Measurements from ENCODE around the gene VTI1A. TPM values are rescaled to one million over a fixed set of nuclear protein-coding genes. Genes with fewer than 3 reads are reported as not detected.

The VTI1A gene
- total RNA-seq, 2 experiments from 2014 or later, result 39.0 to 54.6 TPM

GRCh38 chr10:112631501-112632400 is 184.7 kb downstream of the VTI1A start:
- Mint-ChIP-seq H3K4me1 (no peaks in the 10 kb centered on the region), H3K27me3 (no peaks in the 10 kb centered on the region), H3K36me3 (no peaks in the 10 kb centered on the region), H3K4me3 (no peak overlapping the region), H3K27ac (no peak overlapping the region), H3K9me3 (ENCODE audit: low read depth) (no peaks in the 10 kb centered on the region)
- ATAC-seq (no peak), DNase-seq (no peak)
- CTCF ChIA-PET, result no interaction called here

DNA sequence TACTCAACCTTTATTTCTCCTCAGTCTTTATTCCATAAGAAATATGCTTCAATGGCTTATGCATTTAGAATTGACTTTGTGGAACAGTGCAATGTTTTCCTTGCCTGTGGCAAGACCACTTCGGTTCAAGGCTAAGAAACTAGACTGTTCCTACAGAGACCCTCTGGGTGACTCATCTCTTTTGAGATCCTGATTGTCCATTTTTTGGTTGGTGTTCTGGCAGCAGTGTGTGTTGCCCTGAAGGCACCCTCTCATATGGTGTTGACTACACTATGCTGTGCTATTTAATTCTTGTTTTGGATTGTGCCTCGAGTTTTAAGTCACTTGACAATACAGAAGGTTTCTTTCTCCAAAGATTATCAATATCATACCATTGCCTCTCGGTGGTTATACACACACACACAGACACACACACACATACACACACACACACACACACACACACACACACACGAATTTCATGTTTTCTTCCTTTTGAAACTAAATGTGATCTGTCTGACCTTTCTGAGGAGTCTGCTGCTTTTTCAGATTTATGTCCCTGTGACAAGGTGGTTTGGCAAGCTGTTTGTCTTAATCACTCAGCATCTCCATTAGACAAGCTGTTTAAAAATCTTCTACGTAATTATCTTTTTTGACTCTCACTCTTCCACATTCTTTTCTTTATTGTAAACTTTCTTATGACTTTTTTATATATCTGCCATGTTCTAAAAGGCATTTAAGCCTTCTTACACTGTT is 187.2 kb downstream of the VTI1A start:
- Mint-ChIP-seq H3K4me1 (no peaks in the 10 kb centered on the region), H3K27me3 (no peaks in the 10 kb centered on the region), H3K36me3 (no peaks in the 10 kb centered on the region), H3K4me3 (no peak overlapping the region), H3K9me3 (ENCODE audit: low read depth) (no peaks in the 10 kb centered on the region), H3K27ac (no peak overlapping the region)
- CTCF ChIA-PET, result no interaction called here
- ATAC-seq (no peak), DNase-seq (no peak)

DNA sequence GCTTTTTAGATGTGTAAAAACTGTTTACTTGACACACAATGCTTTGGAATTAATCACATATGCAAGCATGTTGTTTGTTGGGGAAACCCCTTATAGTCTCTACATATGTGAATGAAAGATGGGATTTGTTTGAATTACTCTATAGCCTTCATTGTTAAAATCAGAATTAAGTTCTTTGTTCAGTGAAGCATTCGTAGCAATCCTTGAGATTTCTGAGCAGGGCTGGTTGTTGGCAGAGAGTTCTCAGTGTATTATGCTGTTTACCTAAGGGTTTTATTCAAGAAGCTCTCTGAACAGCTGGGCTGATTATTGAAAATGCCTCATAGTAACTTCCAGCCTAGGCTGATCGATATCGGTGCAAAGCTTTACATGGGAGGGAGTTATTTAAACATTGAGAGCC is 190.9 kb downstream of the VTI1A start:
- no peaks in the 10 kb centered on the region for H3K4me1 Mint-ChIP-seq
- H3K27ac Mint-ChIP-seq, result no peak overlapping the region
- no peaks in the 10 kb centered on the region for H3K27me3 Mint-ChIP-seq
- no peaks in the 10 kb centered on the region for H3K9me3 Mint-ChIP-seq (ENCODE audit: low read depth)
- DNase-seq (no peak), ATAC-seq (no peak)
- no peaks in the 10 kb centered on the region for H3K36me3 Mint-ChIP-seq
- H3K4me3 Mint-ChIP-seq, result no peak overlapping the region
- CTCF ChIA-PET, result no interaction called here

DNA sequence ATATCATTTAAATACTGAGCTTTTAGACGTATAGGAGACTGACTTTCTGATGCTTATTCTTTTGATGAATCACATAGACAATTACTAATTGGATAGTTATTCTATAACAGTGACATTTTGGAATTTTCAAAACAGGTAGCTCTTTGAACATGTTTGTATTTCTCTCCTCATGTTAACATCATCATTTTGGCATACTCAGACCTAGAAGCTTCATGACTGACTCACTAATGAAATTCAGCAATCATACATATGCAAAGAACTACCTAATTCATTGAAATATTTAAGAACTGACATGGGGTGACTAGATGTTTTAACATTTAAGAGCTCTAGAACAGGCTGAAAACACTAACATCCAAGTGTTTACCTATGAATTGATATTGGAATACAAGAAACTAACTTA is 192.3 kb downstream of the VTI1A start:
- Mint-ChIP-seq H3K4me1 (no peaks in the 10 kb centered on the region), H3K9me3 (ENCODE audit: low read depth) (no peaks in the 10 kb centered on the region), H3K27ac (no peak overlapping the region), H3K4me3 (no peak overlapping the region), H3K27me3 (no peaks in the 10 kb centered on the region), H3K36me3 (no peaks in the 10 kb centered on the region)
- no peak for ATAC-seq
- DNase-seq, result no peak
- CTCF ChIA-PET, result no interaction called here

- Mint-ChIP-seq H3K36me3 (no peaks in the 10 kb centered on the region), H3K4me1 (no peaks in the 10 kb centered on the region), H3K4me3 (no peak overlapping the region), H3K9me3 (ENCODE audit: low read depth) (no peaks in the 10 kb centered on the region), H3K27ac (no peak overlapping the region), H3K27me3 (no peaks in the 10 kb centered on the region)
- CTCF ChIA-PET, result no interaction called here
- no peak for ATAC-seq
- no peak for DNase-seq
Measured at GRCh38 chr10:112640638-112641037, 193.6 kb downstream of the VTI1A start.

- no peak overlapping the region for H3K27ac Mint-ChIP-seq
- CTCF ChIA-PET, result no interaction called here
- DNase-seq (no peak), ATAC-seq (no peak)
- H3K36me3 Mint-ChIP-seq, result peaks cover 1% of the 10 kb centered on the region
- no peak overlapping the region for H3K4me3 Mint-ChIP-seq
- H3K27me3 Mint-ChIP-seq, result no peaks in the 10 kb centered on the region
- no peaks in the 10 kb centered on the region for H3K4me1 Mint-ChIP-seq
- H3K9me3 Mint-ChIP-seq (ENCODE audit: low read depth), result no peaks in the 10 kb centered on the region
Measured at GRCh38 chr10:112643600-112644264, 196.7 kb downstream of the VTI1A start.

- H3K4me3 Mint-ChIP-seq, result no peak overlapping the region
- CTCF ChIA-PET, result no interaction called here
- H3K9me3 Mint-ChIP-seq (ENCODE audit: low read depth), result no peaks in the 10 kb centered on the region
- H3K36me3 Mint-ChIP-seq, result peaks cover 1% of the 10 kb centered on the region
- H3K27ac Mint-ChIP-seq, result no peak overlapping the region
- no peaks in the 10 kb centered on the region for H3K4me1 Mint-ChIP-seq
- DNase-seq (no peak), ATAC-seq (no peak)
- no peaks in the 10 kb centered on the region for H3K27me3 Mint-ChIP-seq
Measured at GRCh38 chr10:112644265-112644645, 197.2 kb downstream of the VTI1A start.

- Mint-ChIP-seq H3K9me3 (ENCODE audit: low read depth) (no peaks in the 10 kb centered on the region), H3K36me3 (peaks cover 1% of the 10 kb centered on the region), H3K27ac (no peak overlapping the region), H3K27me3 (no peaks in the 10 kb centered on the region), H3K4me1 (no peaks in the 10 kb centered on the region), H3K4me3 (no peak overlapping the region)
- ATAC-seq, result no peak
- no peak for DNase-seq
- CTCF ChIA-PET, result no interaction called here
Measured at GRCh38 chr10:112649006-112649821, 202.2 kb downstream of the VTI1A start.

- Mint-ChIP-seq H3K4me3 (no peak overlapping the region), H3K27ac (no peak overlapping the region), H3K4me1 (no peaks in the 10 kb centered on the region), H3K9me3 (ENCODE audit: low read depth) (no peaks in the 10 kb centered on the region), H3K27me3 (no peaks in the 10 kb centered on the region), H3K36me3 (peaks cover 1% of the 10 kb centered on the region)
- CTCF ChIA-PET, result no interaction called here
- DNase-seq, result no peak
- no peak for ATAC-seq
Measured at GRCh38 chr10:112649822-112650152, 202.8 kb downstream of the VTI1A start.

GRCh38 chr10:112650588-112651030 is 203.6 kb downstream of the VTI1A start:
- ATAC-seq, result no peak
- Mint-ChIP-seq H3K36me3 (peaks cover 1% of the 10 kb centered on the region), H3K27me3 (no peaks in the 10 kb centered on the region), H3K27ac (no peak overlapping the region), H3K4me3 (no peak overlapping the region), H3K4me1 (no peaks in the 10 kb centered on the region), H3K9me3 (ENCODE audit: low read depth) (no peaks in the 10 kb centered on the region)
- CTCF ChIA-PET, result no interaction called here
- no peak for DNase-seq

DNA sequence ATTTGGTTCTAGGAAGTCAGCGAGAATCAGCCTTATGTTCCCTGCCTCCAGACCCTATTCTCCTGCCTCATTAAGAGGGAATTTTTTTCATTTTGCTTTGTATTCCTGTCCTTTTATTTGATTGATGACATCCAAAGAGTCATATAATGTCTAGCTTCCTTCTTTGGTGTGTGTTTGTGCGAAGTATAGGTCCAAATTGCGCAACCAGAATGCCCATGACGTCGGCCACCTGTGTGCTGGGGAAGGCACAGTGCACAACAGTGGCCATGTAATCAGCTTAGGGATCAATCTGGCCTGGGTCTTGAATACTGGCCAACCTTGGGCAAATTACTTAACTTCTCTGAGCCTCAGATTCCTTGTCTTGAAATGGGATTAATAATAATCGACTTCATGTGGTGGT is 206.2 kb downstream of the VTI1A start:
- CTCF ChIA-PET, result no interaction called here
- ATAC-seq (no peak), DNase-seq (no peak)
- Mint-ChIP-seq H3K4me1 (no peaks in the 10 kb centered on the region), H3K27me3 (no peaks in the 10 kb centered on the region), H3K36me3 (no peaks in the 10 kb centered on the region), H3K27ac (no peak overlapping the region), H3K4me3 (no peak overlapping the region), H3K9me3 (ENCODE audit: low read depth) (no peaks in the 10 kb centered on the region)

DNA sequence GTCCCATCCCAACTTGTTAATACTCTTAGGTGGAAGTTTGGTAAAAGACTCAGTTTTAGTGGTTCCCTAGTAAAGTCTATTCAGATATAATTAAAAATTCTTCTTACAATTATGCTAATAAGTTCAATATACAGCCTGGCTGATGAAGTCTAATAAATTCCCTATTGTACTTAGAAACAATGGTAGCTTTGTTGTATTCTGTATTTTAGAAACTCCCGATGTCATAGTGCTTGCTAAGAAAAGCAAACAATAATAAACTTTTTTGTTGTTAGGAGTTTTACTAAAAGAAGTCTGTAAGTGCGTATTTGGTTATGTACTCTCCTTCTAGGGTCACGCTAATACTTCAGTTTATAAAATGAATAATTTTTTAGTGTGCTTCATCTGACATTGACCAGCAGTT is 206.8 kb downstream of the VTI1A start:
- Mint-ChIP-seq H3K27me3 (no peaks in the 10 kb centered on the region), H3K27ac (no peak overlapping the region), H3K4me3 (no peak overlapping the region), H3K36me3 (no peaks in the 10 kb centered on the region), H3K4me1 (no peaks in the 10 kb centered on the region), H3K9me3 (ENCODE audit: low read depth) (no peaks in the 10 kb centered on the region)
- CTCF ChIA-PET, result no interaction called here
- no peak for ATAC-seq
- DNase-seq, result no peak

DNA sequence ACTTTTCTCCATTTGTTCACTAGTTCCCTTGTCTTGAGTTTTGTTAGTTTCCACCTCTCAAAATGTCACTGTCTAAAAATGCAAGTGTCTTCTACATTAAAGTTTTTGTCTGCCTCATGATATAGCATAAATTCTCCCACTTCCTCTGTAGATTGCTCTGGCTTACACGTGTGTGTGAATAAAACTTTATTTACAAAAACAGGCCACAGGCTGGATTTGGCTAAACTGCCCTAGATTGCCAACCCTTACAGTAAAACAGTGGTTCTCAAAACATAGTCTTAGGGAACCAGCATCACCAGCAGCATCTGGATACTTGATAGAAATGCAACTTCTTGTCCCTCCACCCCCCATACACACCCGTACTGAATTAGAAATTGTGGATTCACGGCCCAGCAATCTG is 207.8 kb downstream of the VTI1A start:
- no peak overlapping the region for H3K4me3 Mint-ChIP-seq
- H3K27me3 Mint-ChIP-seq, result no peaks in the 10 kb centered on the region
- ATAC-seq (no peak), DNase-seq (no peak)
- CTCF ChIA-PET, result no interaction called here
- no peaks in the 10 kb centered on the region for H3K9me3 Mint-ChIP-seq (ENCODE audit: low read depth)
- no peak overlapping the region for H3K27ac Mint-ChIP-seq
- no peaks in the 10 kb centered on the region for H3K4me1 Mint-ChIP-seq
- H3K36me3 Mint-ChIP-seq, result no peaks in the 10 kb centered on the region

All from activated CD8-positive, alpha-beta memory T cell treated with anti-CD3 and anti-CD28 coated beads, Interleukin-2, amount 10 ng/mL, durations not matched to agents 7 days and 5 days (primary cell).